HUDEP-2 (cell line): ENCODE measurements around the gene PEX14.

Experiments used
- DNase-seq, 76 experiments: peaks; one replicate each; lab custom pipeline; 2025; ENCODE audit not compliant: unreplicated experiment in 76 of 76; lab: John Stamatoyannopoulos, UW

The PEX14 gene

DNA sequence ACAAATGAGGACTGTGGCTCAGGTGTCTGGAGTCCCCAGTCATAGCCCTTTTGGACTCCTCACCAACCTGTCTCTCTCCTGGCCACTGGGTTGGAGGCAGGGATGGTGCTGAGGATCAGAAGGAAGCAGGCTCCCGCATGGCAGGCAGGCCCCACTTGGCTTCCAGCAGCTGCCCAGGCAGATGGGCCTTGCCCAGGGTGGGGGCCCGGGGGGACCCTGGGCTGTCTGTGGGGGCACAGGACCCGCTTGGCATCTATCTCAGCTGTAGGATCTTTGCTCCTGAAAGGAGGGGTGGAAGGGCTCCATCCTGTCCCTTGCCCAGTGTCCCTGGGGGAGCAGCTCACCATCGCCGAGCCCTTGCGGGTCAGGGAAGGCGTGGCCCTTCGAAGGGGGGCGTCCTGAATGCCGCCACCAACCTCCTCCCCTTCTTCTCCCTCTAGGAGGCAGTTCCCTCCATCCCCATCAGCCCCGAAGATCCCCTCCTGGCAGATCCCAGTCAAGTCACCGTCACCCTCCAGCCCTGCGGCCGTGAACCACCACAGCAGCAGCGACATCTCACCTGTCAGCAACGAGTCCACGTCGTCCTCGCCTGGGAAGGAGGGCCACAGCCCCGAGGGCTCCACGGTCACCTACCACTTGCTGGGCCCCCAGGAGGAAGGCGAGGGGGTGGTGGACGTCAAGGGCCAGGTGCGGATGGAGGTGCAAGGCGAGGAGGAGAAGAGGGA, 154.5 kb downstream of the PEX14 start:
- DNase-seq, result no peak

DNA sequence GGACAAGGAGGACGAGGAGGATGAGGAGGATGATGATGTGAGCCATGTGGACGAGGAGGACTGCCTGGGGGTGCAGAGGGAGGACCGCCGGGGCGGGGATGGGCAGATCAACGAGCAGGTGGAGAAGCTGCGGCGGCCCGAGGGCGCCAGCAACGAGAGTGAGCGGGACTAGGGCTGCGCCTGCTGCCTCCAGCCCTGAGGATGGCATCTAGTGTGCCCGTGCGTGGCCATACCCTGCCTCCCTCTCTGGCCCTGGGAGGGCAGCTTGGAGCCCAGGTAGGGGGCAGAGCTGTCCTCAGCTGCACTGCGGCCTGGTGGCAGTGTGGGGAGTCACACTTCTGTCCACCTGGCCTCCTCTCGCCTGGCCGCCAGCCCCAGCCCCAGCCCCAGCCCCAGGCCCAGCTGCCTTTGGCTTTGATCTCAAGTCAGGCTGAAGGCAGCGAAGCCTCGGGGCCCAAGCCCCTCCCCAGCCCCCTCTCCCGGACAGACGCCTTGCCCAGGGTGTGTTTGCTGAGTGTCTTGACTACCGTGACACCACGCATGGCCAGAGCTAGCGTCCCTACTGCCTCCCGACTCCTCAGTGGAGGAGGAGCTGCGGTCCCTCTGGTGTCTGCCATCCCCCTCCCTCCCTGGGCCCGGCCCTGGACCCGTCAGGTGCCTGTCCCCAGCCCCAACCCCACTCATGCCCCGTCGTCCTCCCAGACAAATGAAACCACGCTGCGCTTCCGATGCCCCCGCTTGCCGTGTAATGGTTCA, 155.2 kb downstream of the PEX14 start:
- no peak for DNase-seq

DNA sequence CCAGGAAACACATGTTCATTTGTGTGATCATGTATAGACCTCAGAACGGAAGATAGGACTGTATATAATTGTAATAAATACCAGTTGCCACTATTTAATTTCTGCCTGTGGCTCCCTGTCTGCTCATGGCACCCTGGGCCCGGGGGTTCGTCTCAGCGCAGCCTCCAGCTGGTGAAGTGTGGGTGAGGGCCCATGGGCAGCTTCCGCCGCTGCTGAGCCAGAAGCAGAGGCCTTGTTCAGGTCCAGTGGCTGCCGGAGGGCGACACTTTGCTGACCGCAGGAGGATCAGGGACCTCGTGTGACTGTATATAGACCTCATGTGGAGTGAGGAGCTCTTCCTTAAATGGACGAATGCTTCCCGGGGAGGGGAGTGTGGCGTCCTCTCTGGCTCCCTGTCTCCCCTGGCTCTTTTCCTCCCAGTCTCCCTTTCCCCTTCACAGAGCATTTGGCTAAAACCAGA, 155.9 kb downstream of the PEX14 start:
- no peak for DNase-seq

DNA sequence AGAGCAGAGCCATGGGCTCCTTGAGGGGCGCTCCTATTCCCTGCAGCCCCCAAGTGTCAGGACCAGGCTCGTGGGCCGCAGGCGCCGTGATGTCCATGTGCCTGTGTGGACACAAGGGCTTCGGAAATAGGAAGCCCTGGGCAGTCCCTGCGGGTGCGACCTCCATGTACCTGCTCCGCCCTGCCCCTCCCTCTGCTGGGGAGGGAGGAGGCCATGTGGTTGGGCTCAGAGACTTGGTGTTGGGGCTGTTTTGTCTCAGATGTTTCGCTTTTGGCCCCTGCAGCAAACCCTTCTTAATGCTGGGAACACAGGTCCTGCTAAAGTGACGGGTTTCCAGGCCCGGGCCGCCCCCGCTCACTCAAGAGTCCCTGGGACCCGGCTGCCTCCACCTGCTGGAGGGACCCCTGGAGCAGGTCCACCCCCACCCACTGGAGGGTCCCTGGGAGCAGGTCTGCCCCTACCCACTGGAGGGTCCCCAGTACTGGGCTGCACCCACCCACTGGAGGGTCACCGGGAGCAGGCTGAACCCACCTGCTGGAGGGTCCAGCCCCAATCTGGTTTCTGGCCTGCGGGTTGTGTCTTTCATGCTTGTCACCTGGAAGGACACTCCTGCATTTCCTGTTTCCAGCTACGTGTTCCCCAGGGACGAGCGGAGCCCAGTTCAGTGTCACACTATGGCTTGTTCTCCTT, 156.5 kb downstream of the PEX14 start:
- no peak for DNase-seq

DNA sequence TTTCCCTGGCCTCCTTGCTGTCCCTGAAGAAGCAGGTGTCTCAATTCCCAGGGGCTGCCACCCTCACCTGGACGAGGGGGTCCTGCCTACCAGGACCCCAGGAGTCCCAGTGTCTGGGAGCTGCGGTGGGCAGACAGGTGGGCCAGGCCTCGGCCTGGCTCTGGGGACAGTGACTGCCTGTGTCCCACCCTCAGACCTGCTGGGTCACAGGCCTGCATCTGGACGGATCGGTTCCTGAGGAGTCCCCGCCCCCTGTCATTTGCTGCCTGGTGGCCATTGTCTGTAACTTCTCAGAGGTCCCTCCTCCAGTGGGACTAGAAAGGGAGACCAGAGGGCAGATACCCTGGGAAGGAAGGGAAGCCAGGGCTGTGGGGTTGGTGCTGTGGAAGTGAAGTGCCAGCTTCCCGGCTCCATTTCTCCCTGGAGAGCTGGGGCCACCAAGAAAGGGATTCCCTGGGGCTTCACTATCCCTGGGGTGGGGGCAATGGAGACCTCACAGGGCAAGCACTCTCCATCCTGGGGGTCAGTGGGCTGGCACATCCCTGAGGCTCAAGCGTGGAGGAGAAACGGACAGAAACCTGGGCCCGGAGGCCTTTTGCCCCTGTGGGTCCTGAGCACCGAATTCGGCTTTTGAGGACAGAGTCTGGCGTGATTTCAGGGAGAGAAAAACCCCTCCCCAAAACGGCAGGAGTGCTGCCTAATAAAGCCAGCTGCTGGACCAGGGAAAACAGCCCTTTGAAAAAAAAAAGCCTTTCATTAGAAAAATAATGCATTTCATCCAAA, 157.3 kb downstream of the PEX14 start:
- no peak for DNase-seq

DNA sequence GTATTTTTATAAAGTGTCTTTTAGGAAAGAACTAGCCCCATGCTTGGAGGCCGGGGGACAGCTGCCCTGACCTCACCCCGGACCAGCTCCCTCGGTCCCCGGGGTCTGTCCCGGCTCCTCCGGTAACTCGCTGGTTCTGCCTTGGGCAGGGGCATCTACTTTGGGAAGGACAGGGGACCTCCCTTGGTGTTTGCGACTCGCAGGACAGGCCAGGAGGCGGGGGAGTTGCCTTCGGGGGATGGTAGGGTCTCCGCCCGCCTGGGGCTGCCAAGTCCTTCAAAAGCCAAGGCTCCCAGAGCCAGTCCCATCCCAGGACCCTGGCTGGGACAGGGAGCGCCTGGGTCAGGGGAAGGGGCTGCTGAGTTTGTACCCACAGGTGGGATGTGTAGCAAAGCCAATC, 157.9 kb downstream of the PEX14 start:
- no peak for DNase-seq

DNA sequence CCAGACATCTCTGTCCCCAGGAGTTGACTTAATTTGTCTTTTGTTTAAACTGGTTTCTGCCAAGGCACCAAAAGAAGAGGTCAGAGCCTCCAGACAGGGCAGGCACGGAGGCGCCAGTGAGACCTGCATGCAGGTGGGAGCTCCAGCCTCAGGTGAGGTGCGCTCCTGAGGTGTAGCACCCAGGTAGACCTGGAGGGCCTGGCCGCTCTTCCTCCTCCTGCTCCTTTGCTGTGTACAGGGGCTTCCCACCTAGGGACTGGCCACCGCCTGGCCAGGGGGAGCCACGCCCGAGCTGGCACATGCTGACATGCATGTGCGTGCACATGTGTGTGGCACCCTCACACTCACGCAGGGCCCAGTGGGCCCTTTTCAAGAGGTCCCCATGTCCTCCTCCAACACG, 158.7 kb downstream of the PEX14 start:
- DNase-seq, result no peak

DNA sequence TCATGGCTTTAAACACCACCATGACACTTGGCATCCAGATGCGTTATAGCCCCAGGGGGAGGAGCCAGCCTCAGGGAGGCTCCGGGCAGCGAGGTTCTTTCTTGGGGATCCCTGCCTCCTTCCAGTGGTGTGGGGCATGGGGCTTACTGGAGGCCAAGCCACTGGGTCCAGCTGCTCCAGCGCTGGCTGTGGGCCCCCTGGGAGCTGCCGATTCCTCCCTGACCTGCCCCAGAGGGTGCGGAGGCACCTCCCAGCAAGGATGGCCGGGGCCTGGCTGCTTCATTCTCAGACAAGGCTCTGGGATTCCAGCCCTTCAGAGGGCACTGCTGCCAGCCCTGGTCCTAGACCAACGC, 159.3 kb downstream of the PEX14 start:
- no peak for DNase-seq

DNA sequence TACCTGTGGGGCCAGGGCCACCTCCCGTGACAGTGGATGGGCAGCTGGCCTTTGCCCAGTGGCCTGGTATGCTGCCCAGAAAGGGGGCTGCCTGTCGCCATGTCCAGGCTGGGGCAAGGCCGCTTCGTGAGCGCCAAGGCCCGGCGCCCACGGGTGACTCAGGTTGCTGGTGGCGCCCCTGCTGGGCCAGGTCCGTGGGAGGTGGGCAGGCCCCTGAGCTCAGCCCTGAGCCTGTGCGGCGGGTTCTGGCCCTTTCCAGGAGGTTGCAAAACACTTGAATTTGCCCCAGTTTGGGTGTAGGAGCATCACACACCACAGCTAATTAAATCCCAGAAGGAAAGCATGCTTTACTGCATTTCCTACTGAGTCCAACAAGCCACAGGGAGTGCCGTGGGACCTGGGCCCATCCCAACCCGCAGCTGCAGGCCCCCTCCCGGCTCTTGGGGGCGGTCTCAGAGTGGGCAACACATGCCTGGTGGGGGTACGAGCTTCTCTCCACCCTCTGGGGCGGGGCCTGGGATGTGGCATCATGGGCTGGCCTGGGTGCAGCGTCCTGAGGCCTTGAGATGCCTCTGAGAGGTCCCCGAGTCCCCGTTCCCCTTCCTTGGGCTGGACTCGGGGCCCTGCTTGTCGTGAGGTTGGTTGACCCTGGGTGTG, 159.8 kb downstream of the PEX14 start:
- DNase-seq, result no peak

DNA sequence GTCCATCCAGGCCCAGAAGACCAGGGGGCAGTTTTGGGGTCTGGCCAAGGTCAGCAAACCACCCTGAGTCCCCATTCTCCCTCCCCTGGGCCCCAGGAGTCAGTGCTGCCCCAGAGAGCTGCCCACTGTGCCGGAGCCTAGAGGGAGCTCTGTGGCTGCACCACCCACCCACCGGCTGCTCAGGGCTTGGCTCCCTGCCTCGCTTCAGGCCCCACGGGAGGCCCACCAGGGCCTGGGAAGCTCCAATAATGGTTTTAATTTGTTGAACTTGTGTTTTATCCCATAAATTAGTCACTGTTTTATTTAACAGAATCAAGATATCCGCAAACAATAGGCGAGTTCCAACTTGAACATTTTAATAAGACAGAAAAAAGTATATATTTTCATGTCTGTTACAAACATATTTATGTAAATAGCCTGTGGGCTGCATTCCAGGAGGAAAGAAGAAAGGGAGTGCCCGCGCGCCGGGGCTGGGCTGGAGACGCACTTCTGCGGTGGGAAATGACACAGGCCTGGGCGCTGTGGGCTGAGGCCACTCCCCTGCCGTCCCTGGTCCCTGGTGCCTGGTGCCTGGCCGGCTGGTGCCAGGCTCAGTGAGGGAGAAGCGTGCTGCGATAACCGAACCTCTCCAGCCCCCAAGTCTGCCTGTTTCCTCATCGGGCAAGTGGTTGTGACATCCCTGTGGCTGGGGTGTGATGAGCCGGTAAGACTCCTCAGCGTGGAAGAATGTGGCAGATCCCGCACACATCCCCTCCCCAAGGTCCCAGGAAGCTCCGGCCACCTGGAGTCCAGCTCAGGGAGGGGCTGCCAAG, 160.5 kb downstream of the PEX14 start:
- no peak for DNase-seq

DNA sequence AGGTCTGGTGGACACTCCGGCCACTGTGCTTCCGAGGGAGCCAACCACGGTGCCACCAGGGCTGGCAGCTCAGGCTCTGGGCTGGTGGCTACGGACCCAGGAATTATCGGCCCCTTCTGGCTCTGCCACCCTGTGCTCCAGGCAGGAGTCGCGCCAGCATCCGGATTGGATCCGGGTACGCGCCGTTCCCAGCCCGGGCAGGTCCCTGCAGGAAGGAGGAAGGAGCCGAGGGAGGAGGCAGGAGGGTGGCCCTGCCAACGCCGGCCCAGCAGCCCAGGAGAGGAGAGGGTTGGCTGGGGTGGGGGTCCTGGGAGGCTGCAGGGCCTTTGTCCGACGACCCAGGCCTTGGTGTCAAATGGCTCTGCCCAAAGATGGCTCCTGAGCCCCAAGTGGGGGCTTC, 161.2 kb downstream of the PEX14 start:
- no peak for DNase-seq

DNA sequence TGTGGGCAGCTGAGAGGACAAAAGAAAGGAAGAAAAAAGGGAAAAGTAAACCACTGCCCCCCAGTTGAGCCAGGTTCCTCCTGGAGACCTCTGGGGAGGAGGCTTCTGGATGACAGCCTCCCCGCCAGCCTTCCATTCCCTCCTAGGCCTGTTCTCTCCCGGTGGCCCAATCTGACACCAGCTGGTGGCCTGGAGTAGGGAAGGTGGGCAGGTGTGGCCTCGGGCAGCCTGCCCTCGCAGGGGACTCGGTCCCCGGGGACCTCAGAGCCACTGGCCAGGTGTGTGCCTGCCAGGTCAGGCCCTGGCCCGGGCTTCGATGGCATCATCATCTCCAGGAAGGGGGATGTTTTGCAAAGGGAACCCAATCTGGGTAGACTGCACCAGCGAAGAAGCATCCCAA, 162.7 kb downstream of the PEX14 start:
- DNase-seq, result no peak

DNA sequence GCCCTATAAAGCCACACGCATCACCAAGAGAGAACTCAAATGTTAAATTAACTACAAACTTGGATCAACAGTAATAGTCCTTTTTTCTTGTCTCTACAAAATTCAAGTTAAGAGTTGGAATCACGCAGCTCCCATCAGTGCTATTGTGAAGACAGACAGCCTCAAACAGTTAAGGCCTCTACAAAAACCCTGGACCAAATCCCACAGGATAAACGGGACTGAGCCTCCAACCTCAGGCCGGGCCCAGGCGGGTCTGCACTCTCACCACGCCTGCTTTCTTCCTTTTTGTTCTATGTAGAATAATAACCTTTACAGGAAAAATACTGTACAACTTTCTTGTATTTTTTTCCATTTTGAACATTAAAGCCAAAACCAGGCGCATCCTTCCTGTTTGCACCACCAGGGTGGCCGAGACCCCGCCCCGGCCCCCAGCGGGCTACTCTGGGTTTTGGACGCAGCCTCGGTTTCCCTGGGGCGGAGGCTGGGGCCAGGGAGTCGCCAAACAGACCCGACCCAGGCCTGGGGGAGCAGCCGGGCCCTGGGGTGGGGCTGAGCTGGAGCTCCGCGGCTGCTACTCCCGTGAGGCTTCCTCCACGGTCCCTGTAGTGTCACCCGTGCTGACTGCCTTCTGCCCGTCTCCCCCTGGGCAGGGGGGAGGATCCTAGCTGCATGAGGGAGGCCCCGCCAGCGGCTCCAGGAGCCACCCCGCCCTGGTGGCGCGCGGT, 163.2 kb downstream of the PEX14 start:
- no peak for DNase-seq

DNA sequence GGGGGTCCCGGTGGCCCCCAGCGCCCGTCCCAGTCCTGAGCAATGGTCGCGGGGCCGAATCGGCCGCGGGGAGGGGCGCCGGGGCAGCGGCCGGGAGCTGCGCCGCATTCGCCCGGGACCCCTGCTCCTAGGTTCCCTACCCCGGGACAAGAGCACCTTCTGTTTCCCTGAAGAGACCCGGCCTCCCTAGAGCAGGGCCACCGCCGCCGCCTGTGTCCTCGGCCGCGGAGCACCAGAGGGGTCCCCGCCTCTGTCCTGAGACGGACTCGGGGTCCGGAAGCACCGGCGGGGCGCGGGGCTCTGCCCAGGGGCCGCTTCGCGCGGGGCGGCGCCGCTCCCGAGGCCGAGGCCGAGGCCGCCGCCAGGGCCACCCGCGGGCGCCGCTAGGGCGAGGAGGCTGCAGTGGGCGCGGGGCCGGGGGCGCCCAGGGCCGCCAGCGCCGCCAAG, 163.8 kb downstream of the PEX14 start:
- DNase-seq, result no peak

DNA sequence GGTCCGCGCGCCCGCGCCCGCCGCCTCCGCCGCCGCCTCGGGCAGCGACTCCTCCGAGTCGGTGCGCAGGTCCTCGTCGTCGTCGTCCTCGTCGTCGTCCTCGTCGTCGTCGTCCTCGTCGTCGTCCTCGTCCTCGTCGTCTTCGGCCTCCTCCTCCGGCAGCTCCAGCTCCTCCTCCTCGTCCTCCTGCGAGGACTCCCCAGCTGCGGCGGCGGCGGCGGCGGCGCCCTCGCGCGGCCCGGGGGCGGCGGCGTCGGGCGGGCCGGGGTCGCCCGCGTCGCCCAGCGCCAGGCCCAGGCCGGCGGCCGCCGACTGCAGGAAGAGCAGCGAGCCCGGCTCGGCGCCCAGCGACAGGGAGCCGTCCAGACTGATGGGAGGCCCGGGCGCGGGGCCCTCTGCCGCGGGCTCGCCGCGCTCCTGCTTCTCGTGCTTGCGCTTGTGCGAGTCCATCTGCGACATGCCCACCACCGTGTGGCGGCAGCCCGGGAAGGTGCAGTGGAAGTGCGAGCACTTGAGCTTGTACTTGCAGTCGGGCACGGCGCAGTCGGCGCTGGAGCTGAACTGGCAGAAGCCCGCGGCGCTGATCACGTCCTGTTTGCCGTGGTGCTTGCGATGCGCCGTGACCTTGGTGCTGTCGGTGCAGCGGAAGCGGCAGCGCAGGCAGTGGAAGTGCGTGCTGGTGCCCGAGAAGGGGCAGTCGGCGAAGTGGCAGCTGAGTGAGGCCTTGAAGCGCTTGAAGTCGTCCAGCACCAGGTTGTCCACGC, 164.4 kb downstream of the PEX14 start:
- DNase-seq, result no peak

DNA sequence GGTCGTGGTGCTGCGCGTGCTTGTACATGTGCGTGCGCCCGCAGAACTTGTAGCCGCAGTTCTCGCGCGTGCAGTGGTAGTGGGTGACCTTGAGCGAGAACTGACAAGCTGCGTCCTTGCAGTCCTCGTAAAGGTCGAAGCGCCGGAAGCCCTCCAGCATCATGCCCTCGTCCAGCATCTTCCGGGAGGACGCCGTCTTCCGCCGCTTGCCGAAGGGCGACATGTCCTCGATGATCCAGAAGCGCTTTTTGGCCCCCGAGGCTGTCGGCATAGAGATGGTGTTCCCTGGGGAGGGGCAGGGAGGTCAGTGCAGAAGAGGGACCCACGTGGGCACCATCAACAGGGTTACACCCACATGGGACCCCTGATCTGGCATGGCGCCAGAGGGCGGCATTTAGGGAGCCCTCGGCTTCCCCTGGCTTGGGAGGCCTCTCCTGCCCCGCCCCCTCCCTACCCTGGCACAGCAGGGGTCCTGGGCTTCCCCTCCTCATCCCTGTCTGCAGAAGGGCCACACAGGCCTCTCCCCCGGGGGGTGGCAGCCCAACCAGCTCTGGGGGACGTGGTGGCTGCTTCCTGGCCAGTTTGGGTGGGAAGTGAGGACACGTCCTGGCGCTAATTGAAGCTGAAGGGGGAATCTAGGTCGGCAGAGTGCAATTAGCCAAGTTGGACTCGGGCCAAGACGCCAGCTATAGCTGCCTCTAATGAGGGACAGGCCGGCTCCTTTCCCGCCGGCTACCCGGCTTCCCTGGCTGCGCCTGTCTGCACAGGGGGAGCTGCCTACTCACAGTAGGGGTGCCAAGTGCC, 165.2 kb downstream of the PEX14 start:
- no peak for DNase-seq

DNA sequence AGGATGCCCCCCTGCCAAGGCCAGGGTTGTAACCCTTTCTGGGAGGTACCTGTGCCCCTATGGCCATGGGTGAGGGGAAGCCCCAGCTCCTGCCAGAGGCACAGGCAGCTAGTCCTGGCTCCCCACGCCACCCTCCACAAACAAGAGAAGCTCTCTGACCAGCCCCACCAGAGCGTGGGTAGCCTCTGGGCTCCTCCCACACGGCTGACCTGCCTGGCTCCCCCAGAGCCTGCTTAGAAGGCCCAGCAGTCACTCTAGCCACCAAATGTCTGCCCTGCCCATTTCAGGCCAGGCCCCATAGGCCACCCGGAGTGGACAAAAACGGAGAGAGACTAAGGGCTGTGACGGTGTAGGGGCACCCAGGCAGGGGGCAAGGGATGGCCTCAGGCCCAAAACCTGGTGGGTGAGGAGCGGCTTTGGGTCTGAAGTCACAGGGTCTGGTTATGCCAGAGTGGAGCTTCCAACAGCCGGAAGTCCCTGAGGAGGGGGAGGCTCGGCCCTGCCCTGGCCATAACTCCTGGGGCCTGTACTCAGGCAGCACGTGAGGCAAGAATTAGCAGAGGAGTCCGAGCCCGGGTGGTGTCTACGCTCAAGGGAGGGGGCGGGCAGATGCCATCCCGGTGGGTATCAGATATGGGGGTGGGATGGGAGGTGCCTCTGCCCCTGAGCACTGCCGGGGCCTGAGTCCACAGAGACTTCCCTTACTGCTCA, 166.2 kb downstream of the PEX14 start:
- no peak for DNase-seq
